GM18951 (cell line): ENCODE measurements around the gene RGS10.
"Not testable (repeated sequence)": the region's sequence is repeated elsewhere in the genome, so short reads cannot be mapped to it uniquely, and the experiment has no call there.

ENCODE experiments used
- POLR2A ChIP-seq: IDR thresholded peaks from 4 replicates; pipeline ENCODE4 v1.6.1; 2011; ENCODE audit warnings: mild to moderate bottlenecking; ENCODE audit not compliant: insufficient read length, insufficient read depth; ENCODE audit errors: extremely low read depth
- in situ Hi-C: fragments of 300-500 bp; cut with MboI; formaldehyde crosslinking; loops from one replicate; pipeline ENCODE4 v1.12.0; 2022; ENCODE audit warnings: low sequenced_read_pairs, mixed read lengths, inconsistent platforms; ENCODE audit not compliant: unreplicated experiment

The RGS10 gene

GRCh38 chr10:119533473-119533872, 9.0 kb downstream of the RGS10 start:
- in situ Hi-C loops: no loop called here
- TF ChIP-seq POLR2A: no peak

GRCh38 chr10:119532791-119533190, 9.7 kb downstream of the RGS10 start:
- in situ Hi-C loops: not testable (repeated sequence)

DNA sequence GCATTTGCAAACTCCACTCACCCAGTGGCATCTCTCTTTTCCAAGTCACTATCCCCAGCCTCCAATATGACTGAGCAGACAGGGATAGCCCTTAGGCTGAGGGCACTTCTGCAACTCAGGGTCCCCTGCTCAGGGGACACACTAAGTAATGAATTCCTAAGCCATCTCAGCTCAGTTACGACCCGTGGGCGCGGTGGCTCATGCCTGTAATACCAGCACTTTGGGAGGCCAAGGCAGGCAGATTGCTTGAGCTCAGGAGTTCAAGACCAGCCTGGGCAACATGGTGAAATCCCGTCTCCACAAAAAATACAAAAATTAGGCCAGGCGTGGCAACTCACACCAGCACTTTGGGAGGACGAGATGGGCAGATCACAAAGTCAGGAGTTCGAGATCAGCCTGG, 10.3 kb downstream of the RGS10 start:
- in situ Hi-C loops: not testable (repeated sequence)

GRCh38 chr10:119531067-119531466, 11.5 kb downstream of the RGS10 start:
- no peak for TF ChIP-seq POLR2A
- in situ Hi-C loops: no loop called here

DNA sequence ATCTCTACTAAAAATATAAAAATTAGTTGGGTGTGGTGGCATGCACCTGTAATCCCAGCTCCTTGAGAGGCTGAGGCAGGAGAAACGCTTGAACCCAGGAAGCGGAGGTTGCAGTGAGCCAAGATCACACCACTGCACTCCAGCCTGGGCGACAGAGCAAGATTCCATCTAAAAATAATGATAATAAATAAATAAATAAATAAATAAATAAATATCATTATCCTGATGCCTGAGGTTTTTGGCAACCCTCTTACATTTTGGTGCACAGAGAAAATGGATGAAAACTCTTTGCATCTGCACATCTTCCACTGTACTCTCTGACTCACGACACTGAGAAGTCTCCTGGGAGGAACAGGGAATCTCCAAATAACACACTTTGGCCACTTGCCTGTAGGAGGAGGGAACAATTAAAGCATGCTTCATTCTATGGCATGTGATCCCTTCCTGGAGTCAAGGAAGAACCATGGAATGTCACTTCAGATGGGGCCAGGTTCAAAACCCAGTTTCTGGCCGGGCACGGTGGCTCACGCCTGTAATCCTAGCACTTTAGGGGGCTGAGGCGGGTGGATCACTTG, 13.8 kb downstream of the RGS10 start:
- in situ Hi-C loops: not testable (repeated sequence)

GRCh38 chr10:119526621-119527592, 15.6 kb downstream of the RGS10 start:
- TF ChIP-seq POLR2A: no peak
- in situ Hi-C loops: no loop called here

DNA sequence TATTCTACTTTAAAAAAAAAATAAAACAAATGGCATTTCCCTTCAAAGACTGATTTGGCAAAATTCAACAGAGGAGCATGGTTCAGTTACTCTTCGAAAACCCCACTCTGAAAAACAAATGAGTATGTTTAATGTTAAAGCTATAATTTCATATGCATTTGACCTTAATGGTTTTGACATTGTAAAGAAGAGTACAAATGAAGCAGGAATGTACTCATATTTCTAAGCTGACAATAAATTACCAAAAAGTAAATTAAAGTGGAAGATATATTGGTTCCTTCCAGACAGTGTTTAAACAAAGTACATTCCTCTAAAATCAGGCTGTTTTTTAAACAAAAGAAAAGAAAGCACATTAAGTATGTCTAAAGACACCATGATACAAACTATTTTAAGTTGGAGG, 16.4 kb downstream of the RGS10 start:
- no peak for TF ChIP-seq POLR2A
- in situ Hi-C loops: no loop called here

GRCh38 chr10:119525116-119525515, 17.4 kb downstream of the RGS10 start:
- no peak for TF ChIP-seq POLR2A
- in situ Hi-C loops: no loop called here

- TF ChIP-seq POLR2A: no peak
- in situ Hi-C loops: no loop called here
Observed at GRCh38 chr10:119524720-119525070, 17.8 kb downstream of the RGS10 start.

DNA sequence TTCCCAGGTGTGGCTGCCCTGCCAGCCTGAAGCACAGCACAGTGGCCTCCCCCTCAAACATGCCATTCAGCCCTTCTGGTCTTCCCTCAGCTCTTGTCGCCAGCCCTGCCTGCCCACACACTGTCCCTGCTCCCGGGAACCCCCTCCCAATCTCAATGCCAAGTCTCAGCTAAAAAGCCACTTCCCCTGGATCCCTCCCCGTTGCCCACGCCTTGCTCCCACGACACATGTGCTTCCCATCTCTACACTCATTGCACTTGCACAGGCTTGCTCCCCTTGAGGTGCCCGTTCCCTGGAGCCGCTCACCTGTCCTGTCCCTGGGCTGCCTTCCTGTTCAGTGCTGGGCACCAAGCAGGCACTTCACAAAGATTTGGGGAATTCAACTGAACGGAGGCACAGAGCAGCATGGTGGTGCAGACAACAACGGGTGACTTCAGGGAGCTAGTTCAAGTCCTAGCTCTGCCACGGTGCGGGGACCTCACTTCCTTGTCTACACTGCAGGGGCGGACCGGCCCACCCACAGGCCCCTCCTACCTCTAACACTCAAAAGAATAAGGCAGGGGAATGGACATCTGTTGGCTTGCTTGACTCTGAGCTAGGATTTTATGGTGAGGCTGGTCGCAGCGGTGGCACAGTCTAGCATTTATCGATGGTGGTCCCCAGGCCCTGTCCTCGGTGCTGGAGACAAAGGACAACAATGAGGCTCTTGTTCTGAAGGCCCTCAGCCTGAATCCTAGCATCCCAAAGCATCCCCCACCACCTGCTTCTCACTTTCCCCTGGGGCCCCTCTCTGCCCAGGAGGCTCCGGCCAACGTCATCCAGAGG, 18.4 kb downstream of the RGS10 start:
- no peak for TF ChIP-seq POLR2A
- in situ Hi-C loops: no loop called here

- in situ Hi-C loops: no loop called here
- TF ChIP-seq POLR2A: no peak
Observed at GRCh38 chr10:119522747-119523426, 19.6 kb downstream of the RGS10 start.

DNA sequence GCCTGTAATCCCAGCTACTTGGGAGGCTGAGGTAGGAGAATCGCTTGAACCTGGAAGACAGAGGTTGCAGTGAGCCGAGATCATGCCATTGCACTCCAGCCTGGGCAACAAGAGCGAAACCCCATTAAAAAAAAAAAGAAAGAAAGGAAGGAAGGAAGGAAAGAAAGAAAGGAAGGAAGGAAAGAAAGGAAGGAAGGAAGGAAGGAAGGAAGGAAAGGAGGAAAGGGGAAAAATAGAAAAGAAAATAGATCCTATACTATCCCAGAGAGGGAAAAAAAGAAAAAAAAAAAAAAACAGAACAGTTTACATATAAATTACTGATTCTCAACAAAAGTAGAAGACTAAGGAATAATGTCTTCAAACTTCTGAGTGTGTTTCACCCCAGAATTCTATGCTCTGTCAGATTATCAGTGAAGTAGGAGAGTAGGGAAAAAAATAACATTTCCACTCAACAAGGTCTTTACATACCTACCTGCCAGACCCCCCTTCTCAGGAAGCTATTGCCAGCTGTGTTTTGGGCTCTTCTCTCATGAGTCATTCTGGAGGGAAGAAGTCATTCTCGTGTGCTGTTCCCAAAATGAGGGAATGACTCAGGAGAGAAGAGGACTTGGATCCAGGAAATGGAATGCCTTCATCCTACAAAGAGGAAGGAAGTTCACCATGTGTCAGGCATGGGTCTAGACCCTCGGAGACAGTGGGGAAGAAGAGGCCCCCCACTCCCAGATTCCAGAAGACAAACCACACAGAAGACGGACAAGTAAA, 20.9 kb downstream of the RGS10 start:
- in situ Hi-C loops: no loop called here
- TF ChIP-seq POLR2A: no peak

DNA sequence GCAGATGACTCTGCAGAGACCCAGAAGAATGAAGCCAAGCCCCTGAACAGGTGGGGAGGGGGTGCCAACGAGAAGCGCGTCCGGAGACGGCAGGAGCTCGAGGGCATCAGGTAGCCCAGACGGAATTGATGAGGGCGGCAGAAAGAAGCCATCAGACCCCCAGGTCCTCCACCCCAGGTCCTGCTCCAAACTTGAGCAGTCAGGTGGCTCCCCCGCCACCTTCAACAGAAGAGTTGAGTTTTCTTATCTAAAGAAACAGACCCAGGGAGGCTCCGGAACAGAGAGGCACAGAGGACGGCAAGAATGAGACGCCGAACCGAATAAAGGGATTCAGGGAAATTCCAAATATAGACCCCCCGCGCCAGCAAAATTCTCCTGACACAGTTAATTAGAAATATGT, 22.2 kb downstream of the RGS10 start:
- TF ChIP-seq POLR2A: no peak
- in situ Hi-C loops: no loop called here
